Skin of body (tissue), 2 donors: ENCODE measurements around the gene AMELX. TPM values are rescaled to one million over a fixed set of nuclear protein-coding genes. Genes with fewer than 3 reads are reported as not detected.

Experiments
- small RNA-seq: library from RNA; depleted of rRNA; stranded (forward); fragments of <200 nt; gene quantifications from one replicate; pipeline ENCODE3, GENCODE V24; 2014; ENCODE audit warnings: low replicate concordance
- total RNA-seq: library from RNA; depleted of rRNA; stranded (reverse); fragments of >200 nt; gene quantifications from one replicate; pipeline ENCODE4 v1.2.3, GENCODE V29; 2014

The AMELX gene
- total RNA-seq, 1 donor from 2014 or later: not detected

Small RNA genes within 50 kb of the gene (small RNA-seq; reads per million reads assigned to genes)
- gene MIR548AX: not detected

Other genes starting within 250 kb of the AMELX start
- 12.8 TPM for gene HCCS, start 182.1 kb upstream of the AMELX start, total RNA-seq